IMR-90 (cell line): Measurements from ENCODE around the gene SDS. TPM values are rescaled to one million over a fixed set of nuclear protein-coding genes. Genes with fewer than 3 reads are reported as not detected.

Experiments used
- ATAC-seq: fragments of 200-7000 bp; cut with Tn5 transposase; 2 replicates; pipeline ENCODE4 v1.9.1; 2020; ENCODE audit warnings: low read depth, mild to moderate bottlenecking, moderate library complexity
- BruUV-seq: library from RNA; stranded (reverse); fragments of 400-500 nt; replicated peaks from 2 replicates; lab custom pipeline; 2021; lab: Mats Ljungman, UMichigan
- CTCF ChIA-PET: fragments of 300-600 bp; formaldehyde crosslinking; extraction: SDS; loops from one replicate; lab custom pipeline; 2021; ENCODE audit warnings: antibody characterized with exemption; lab: Yijun Ruan, JAX
- POLR2A ChIA-PET: fragments of 300-600 bp; sonication (Branson Sonifier 250); formaldehyde crosslinking; loops from one replicate; lab custom pipeline; 2022; ENCODE audit warnings: antibody characterized with exemption; ENCODE audit not compliant: unreplicated experiment; lab: Charles Lee
- DNase-seq: peaks from one replicate; pipeline ENCODE4 v3.0.0; 2013
- H2AFZ ChIP-seq: replicated peaks from 2 replicates; pipeline ENCODE3; 2013; ENCODE audit warnings: low read length, mild to moderate bottlenecking; ENCODE audit not compliant: poor library complexity
- H2AK5ac ChIP-seq: 2 replicates; pipeline ENCODE4 v1.6.1; 2013; ENCODE audit warnings: low read depth, low read length, inconsistent platforms
- H2AK9ac ChIP-seq: replicated peaks from 2 replicates; pipeline ENCODE3; 2013; ENCODE audit warnings: mild to moderate bottlenecking, low read depth, low read length, moderate library complexity; ENCODE audit not compliant: poor library complexity
- H2BK120ac ChIP-seq: 2 replicates; pipeline ENCODE4 v1.6.1; 2013; ENCODE audit warnings: low read depth, low read length, inconsistent platforms
- H2BK15ac ChIP-seq: 3 replicates; pipeline ENCODE4 v1.6.1; 2013; ENCODE audit warnings: low read depth, low read length, inconsistent platforms
- H2BK20ac ChIP-seq: 2 replicates; pipeline ENCODE4 v1.6.1; 2013; ENCODE audit warnings: low read depth, mild to moderate bottlenecking, inconsistent platforms, low read length, moderate library complexity
- H2BK5ac ChIP-seq: 2 replicates; pipeline ENCODE4 v1.6.1; 2013; ENCODE audit warnings: mild to moderate bottlenecking, low read depth, low read length, inconsistent platforms; ENCODE audit not compliant: poor library complexity, severe bottlenecking
- H3K14ac ChIP-seq: replicated peaks from 2 replicates; pipeline ENCODE4 v1.6.1; 2013; ENCODE audit warnings: low read depth, low read length, inconsistent platforms
- H3K18ac ChIP-seq: 2 replicates; pipeline ENCODE4 v1.6.1; 2013; ENCODE audit warnings: low read depth, low read length, control low read depth
- H3K23ac ChIP-seq: 2 replicates; pipeline ENCODE4 v1.6.1; 2013; ENCODE audit warnings: low read depth, low read length, inconsistent platforms
- H3K27ac ChIP-seq: 2 replicates; pipeline ENCODE4 v1.5.1; 2013; ENCODE audit warnings: mild to moderate bottlenecking, control low read depth, low read length; ENCODE audit not compliant: insufficient read depth
- H3K27me3 ChIP-seq: 2 replicates; pipeline ENCODE4 v1.6.1; 2013; ENCODE audit warnings: low read length; ENCODE audit not compliant: control insufficient read depth, insufficient read depth
- H3K36me3 ChIP-seq: 2 replicates; pipeline ENCODE4 v1.6.1; 2013; ENCODE audit warnings: low read length, mixed read lengths; ENCODE audit not compliant: control insufficient read depth, insufficient read depth
- H3K4ac ChIP-seq: 2 replicates; pipeline ENCODE4 v1.6.1; 2013; ENCODE audit warnings: low read depth, low read length, inconsistent platforms
- H3K4me1 ChIP-seq: 2 replicates; pipeline ENCODE4 v1.6.1; 2013; ENCODE audit warnings: low read length, mixed read lengths; ENCODE audit not compliant: control insufficient read depth, insufficient read depth
- H3K4me2 ChIP-seq: 2 replicates; pipeline ENCODE4 v1.6.1; 2013; ENCODE audit warnings: low read depth, mild to moderate bottlenecking, control low read depth, low read length, moderate library complexity
- H3K4me3 ChIP-seq: 2 replicates; pipeline ENCODE4 v1.5.1; 2013; ENCODE audit warnings: low read depth, mild to moderate bottlenecking, control low read depth, low read length, moderate library complexity; ENCODE audit not compliant: insufficient read depth
- H3K56ac ChIP-seq: 2 replicates; pipeline ENCODE4 v1.6.1; 2013; ENCODE audit warnings: low read length, inconsistent platforms; ENCODE audit not compliant: insufficient read depth; ENCODE audit errors: extremely low read depth
- H3K79me1 ChIP-seq, 2 experiments: 2 replicates each; pipeline ENCODE4 v1.6.1; 2013; ENCODE audit warnings: low read length in 2 of 2, inconsistent platforms in 1 of 2, low read depth in 1 of 2
- H3K9ac ChIP-seq: 2 replicates; pipeline ENCODE4 v1.6.1; 2013; ENCODE audit warnings: low read depth, low read length, control low read depth
- H3K9me1 ChIP-seq: 2 replicates; pipeline ENCODE4 v1.6.1; 2013; ENCODE audit warnings: low read length, inconsistent platforms; ENCODE audit not compliant: insufficient read depth
- H3K9me3 ChIP-seq: 2 replicates; pipeline ENCODE4 v1.6.1; 2013; ENCODE audit warnings: low read length; ENCODE audit not compliant: control insufficient read depth, insufficient read depth
- H4K20me1 ChIP-seq: 2 replicates; pipeline ENCODE4 v1.6.1; 2013; ENCODE audit warnings: low read length, inconsistent platforms; ENCODE audit not compliant: insufficient read depth
- H4K5ac ChIP-seq: 2 replicates; pipeline ENCODE4 v1.6.1; 2013; ENCODE audit warnings: mild to moderate bottlenecking, low read depth, low read length, control low read depth
- H4K8ac ChIP-seq, 2 experiments: 2 replicates each; pipeline ENCODE4 v1.6.1; 2013; ENCODE audit warnings: low read depth in 2 of 2, low read length in 2 of 2, control low read depth in 1 of 2, inconsistent platforms in 1 of 2
- H4K91ac ChIP-seq: 2 replicates; pipeline ENCODE4 v1.6.1; 2013; ENCODE audit warnings: low read depth, low read length, inconsistent platforms; ENCODE audit not compliant: insufficient read depth
- BHLHE40 ChIP-seq: fragments of 150-350 bp; IDR thresholded peaks from 2 replicates; pipeline ENCODE4 v1.6.1; 2016; ENCODE audit warnings: mild to moderate bottlenecking, low read depth, low read length
- CHD1 ChIP-seq: IDR thresholded peaks from 2 replicates; pipeline ENCODE4 v1.6.1; 2012; ENCODE audit warnings: low read depth, low read length, improper control_type of control experiment
- MXI1 ChIP-seq: IDR thresholded peaks from 2 replicates; pipeline ENCODE4 v1.6.1; 2012; ENCODE audit warnings: low read depth, mild to moderate bottlenecking, low read length, moderate library complexity, borderline replicate concordance
- SMC3 ChIP-seq: fragments of 150-350 bp; IDR thresholded peaks from 2 replicates; pipeline ENCODE4 v1.6.1; 2016; ENCODE audit warnings: low read depth, mild to moderate bottlenecking, antibody characterized with exemption, low read length, moderate library complexity
- USF2 ChIP-seq: fragments of 150-350 bp; IDR thresholded peaks from 2 replicates; pipeline ENCODE4 v1.6.1; 2017; ENCODE audit warnings: mild to moderate bottlenecking, antibody characterized with exemption, low read length, low read depth
- WGBS, 2 experiments: methylation state at CpG; one replicate each; pipeline versions ENCODE4 v1.1.5 to v1.1.7; 2013; ENCODE audit warnings: missing lambda C conversion rate in 2 of 2; ENCODE audit not compliant: insufficient read length in 1 of 2; ENCODE audit errors: extremely low coverage in 2 of 2; 5-methylcytosine and 5-hydroxymethylcytosine counted together
- dilution Hi-C: fragments of 300-500 bp; cut with HindIII; formaldehyde crosslinking; loops from one replicate; pipeline ENCODE4 v1.14.3; 2018; ENCODE audit warnings: low sequenced_read_pairs; ENCODE audit not compliant: unreplicated experiment
- in situ Hi-C: fragments of 300-500 bp; cut with MboI; formaldehyde crosslinking; loops from 3 replicates; pipeline ENCODE4 v1.14.3; 2019; ENCODE audit warnings: low sequenced_read_pairs, inconsistent platforms, mixed read lengths
- intact Hi-C: fragments of 100-400 bp; cut with micrococcal nuclease; formaldehyde crosslinking; loops from 2 replicates; pipeline ENCODE4 v1.10.0; 2022
- polyA plus RNA-seq, 3 experiments: library from polyadenylated mRNA; depleted of rRNA; stranded (reverse); fragments of >200 nt; gene quantifications; 2 replicates each; pipeline ENCODE4 v1.2.3, GENCODE V29; 2012; ENCODE audit warnings: low replicate concordance in 1 of 3
- total RNA-seq: library from RNA; depleted of rRNA; stranded (reverse); fragments of >200 nt; gene quantifications from 2 replicates; pipeline ENCODE4 v1.2.3, GENCODE V29; 2012

SDS gene
- total and polyA plus RNA-seq, 2 of the 4 experiments (the other 2 are of a cell fraction): not detected

GRCh38 chr12:113385282-113385882, 18.3 kb downstream of the SDS start:
- Histone ChIP-seq H3K18ac (no peak overlapping the region), H4K8ac (no peak overlapping the region), H3K27me3 (no peaks in the 10 kb centered on the region), H3K4me3 (no peak overlapping the region), H3K23ac (no peak overlapping the region), H2BK20ac (no peak overlapping the region), H4K20me1 (no peaks in the 10 kb centered on the region), H3K27ac (no peak overlapping the region), H3K4me2 (no peak overlapping the region), H2BK120ac (no peak overlapping the region), H3K9me1 (no peaks in the 10 kb centered on the region; the same call in 1 of the 2 replicates), H3K14ac (no peak overlapping the region), H4K91ac (no peak overlapping the region), H3K36me3 (peaks cover 33% of the 10 kb centered on the region), H2AK5ac (no peak overlapping the region), H3K9me3 (no peaks in the 10 kb centered on the region), H2AK9ac (no peak overlapping the region), H2AFZ (no peak overlapping the region), H3K9ac (no peak overlapping the region), H3K4me1 (no peaks in the 10 kb centered on the region), H2BK15ac (no peak overlapping the region), H4K5ac (no peak overlapping the region), H2BK5ac (no peak overlapping the region), H3K56ac (no peak overlapping the region), H3K4ac (no peak overlapping the region), H3K79me1 (no peaks in the 10 kb centered on the region)
- dilution Hi-C loops: no loop called here
- DNase-seq (no peak), ATAC-seq (no peak)
- in situ Hi-C loops: no loop called here
- ChIA-PET POLR2A (no interaction called here), CTCF (no interaction called here)
- 100% methylated on average over 4 of the region's 6 CpGs; no CpG with 5 or more reads in 1 of the 2 experiments for WGBS, 2 experiments
- no peak for TF ChIP-seq CHD1
- no peak for TF ChIP-seq BHLHE40
- TF ChIP-seq MXI1: no peak
- TF ChIP-seq SMC3: no peak
- TF ChIP-seq USF2: no peak
- BruUV-seq: no TSS peak
- intact Hi-C loops: no loop called here
